Caco-2 (cell line): ENCODE measurements around the gene EIF4E3. TPM values are rescaled to one million over a fixed set of nuclear protein-coding genes. Genes with fewer than 3 reads are reported as not detected.

Experiments used
- BruUV-seq: library from RNA; stranded (reverse); fragments of 400-500 nt; replicated peaks from 2 replicates; lab custom pipeline; 2021; lab: Mats Ljungman, UMichigan
- CTCF ChIA-PET: fragments of 300-600 bp; sonication (Branson Sonifier 250); formaldehyde crosslinking; loops from one replicate; lab custom pipeline; 2022; ENCODE audit warnings: antibody characterized with exemption; lab: Charles Lee
- POLR2A ChIA-PET: fragments of 300-600 bp; sonication (Branson Sonifier 250); formaldehyde crosslinking; loops from one replicate; lab custom pipeline; 2022; ENCODE audit warnings: antibody characterized with exemption; lab: Charles Lee
- DNase-seq, 2 experiments: peaks; one replicate each; pipeline versions ENCODE4 v3.0.0 to v3.0.0-alpha.2; 2020 to 2022
- H3K27me3 ChIP-seq: replicated peaks from 2 replicates; pipeline ENCODE4 v1.6.0; 2011; ENCODE audit warnings: low read length; ENCODE audit not compliant: control insufficient read depth, insufficient read depth
- H3K36me3 ChIP-seq: 2 replicates; pipeline ENCODE4 v1.5.1; 2011; ENCODE audit warnings: low read length; ENCODE audit not compliant: control insufficient read depth, insufficient read depth
- H3K4me1 ChIP-seq: fragments of 250-450 bp; sonication (Bioruptor Pico); 2 replicates; pipeline ENCODE4 v1.5.1; 2020; ENCODE audit warnings: mild to moderate bottlenecking
- H3K4me3 ChIP-seq: 2 replicates; pipeline ENCODE4 v1.5.1; 2011; ENCODE audit warnings: low read depth, mild to moderate bottlenecking, control low read depth, low read length
- H3K9me3 ChIP-seq: fragments of 250-450 bp; sonication (Bioruptor Pico); 2 replicates; pipeline ENCODE4 v1.5.1; 2020; ENCODE audit warnings: mild to moderate bottlenecking, moderate library complexity
- H3K27ac Mint-ChIP-seq: one replicate; pipeline ENCODE4 v1.8.0; 2022; ENCODE audit warnings: mixed read lengths; ENCODE audit not compliant: unreplicated experiment
- H3K27me3 Mint-ChIP-seq: one replicate; pipeline ENCODE4 v1.8.0; 2022; ENCODE audit warnings: mixed read lengths; ENCODE audit not compliant: insufficient read depth, unreplicated experiment
- H3K36me3 Mint-ChIP-seq: one replicate; pipeline ENCODE4 v1.8.0; 2022; ENCODE audit warnings: mild to moderate bottlenecking, mixed read lengths; ENCODE audit not compliant: insufficient read depth, unreplicated experiment
- H3K4me1 Mint-ChIP-seq: one replicate; pipeline ENCODE4 v1.8.0; 2022; ENCODE audit warnings: low read depth, mixed read lengths; ENCODE audit not compliant: unreplicated experiment
- H3K4me3 Mint-ChIP-seq: one replicate; pipeline ENCODE4 v1.8.0; 2022; ENCODE audit warnings: mild to moderate bottlenecking, moderate library complexity, mixed read lengths; ENCODE audit not compliant: unreplicated experiment
- H3K9me3 Mint-ChIP-seq: one replicate; pipeline ENCODE4 v1.8.0; 2022; ENCODE audit warnings: mixed read lengths; ENCODE audit not compliant: unreplicated experiment
- intact Hi-C: fragments of 100-400 bp; cut with micrococcal nuclease; formaldehyde crosslinking; loops from one replicate; pipeline ENCODE4 v1.10.0; 2022; ENCODE audit not compliant: unreplicated experiment
- total RNA-seq: library from RNA; stranded (reverse); gene quantifications from 2 replicates; pipeline ENCODE4 v1.2.3, GENCODE V29; 2022
- TF ChIP-seq, protein P1 (sequence below), 2 experiments: fragments of 200-600 bp in 1 of 2; IDR thresholded peaks; 1 replicate in 1 of 2; 2 replicates in 1 of 2; pipeline versions ENCODE4 v1.5.1 to v1.8.0; 2011 to 2022; ENCODE audit warnings: antibody characterized with exemption in 1 of 2, control low read depth in 1 of 2, inconsistent platforms in 1 of 2, low read depth in 1 of 2, low read length in 1 of 2, mild to moderate bottlenecking in 1 of 2, moderate library complexity in 1 of 2; ENCODE audit not compliant: insufficient read depth in 1 of 2, severe bottlenecking in 1 of 2, unreplicated experiment in 1 of 2

Gene EIF4E3
- total RNA-seq, 1 experiment from 2014 or later = 1.7 TPM

DNA sequence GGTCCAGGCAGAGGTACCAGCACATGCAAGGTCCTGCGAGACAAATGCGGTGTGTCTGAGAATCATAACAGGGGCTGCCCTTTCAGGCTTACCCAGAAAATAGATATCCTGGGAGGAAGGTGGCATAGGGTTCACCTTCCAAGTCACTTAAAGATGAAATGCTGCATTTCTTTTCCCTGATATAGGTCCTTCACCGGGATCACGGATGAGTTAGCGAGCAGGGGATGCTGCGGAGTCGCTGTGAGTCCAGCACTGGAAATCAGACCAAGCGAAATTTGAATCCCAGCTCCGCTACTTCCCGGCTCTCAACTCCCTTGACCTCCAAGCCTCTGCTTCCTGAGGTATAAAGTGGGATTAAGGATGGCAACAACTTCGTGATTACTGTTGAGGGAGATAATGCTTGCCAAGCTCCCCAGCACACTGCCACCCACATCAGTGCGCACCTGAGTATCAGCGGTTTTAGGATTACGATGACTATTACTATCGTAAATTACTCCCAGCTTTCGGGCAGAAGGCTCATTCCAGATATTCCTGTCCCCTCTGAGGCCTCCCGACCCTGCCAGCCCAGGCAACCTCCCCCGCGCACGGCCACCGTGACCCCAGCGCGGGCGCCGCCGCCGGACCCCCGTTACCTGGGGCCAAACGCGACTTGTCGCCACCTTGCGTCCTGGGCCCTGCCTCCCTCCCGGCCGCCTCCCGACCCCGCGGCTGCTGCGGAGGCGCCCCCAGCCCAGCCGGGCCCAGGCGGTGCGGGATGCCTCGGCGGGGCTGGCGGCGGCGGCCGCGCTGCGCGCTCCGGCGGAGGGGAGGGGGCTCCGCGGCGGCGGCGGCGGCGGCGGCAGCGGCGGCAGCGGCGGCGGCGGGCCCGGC, 27.9 kb upstream of the EIF4E3 start:
- no peaks in the 10 kb centered on the region for H3K4me1 Mint-ChIP-seq
- CTCF ChIA-PET = no interaction called here
- Histone ChIP-seq H3K4me3 (peak overlapping the region; percentile 54), H3K4me1 (no peaks in the 10 kb centered on the region), H3K27me3 (peaks cover 2% of the 10 kb centered on the region; the same call in 1 of the 2 replicates), H3K36me3 (no peaks in the 10 kb centered on the region), H3K9me3 (no peaks in the 10 kb centered on the region)
- no peaks in the 10 kb centered on the region for H3K36me3 Mint-ChIP-seq
- H3K4me3 Mint-ChIP-seq = peak overlapping the region; percentile 45
- no peak overlapping the region for H3K27ac Mint-ChIP-seq
- no peak for DNase-seq
- BruUV-seq = no TSS peak
- POLR2A ChIA-PET = no interaction called here
- H3K27me3 Mint-ChIP-seq = peaks cover 44% of the 10 kb centered on the region
- TF ChIP-seq, protein P1, sequence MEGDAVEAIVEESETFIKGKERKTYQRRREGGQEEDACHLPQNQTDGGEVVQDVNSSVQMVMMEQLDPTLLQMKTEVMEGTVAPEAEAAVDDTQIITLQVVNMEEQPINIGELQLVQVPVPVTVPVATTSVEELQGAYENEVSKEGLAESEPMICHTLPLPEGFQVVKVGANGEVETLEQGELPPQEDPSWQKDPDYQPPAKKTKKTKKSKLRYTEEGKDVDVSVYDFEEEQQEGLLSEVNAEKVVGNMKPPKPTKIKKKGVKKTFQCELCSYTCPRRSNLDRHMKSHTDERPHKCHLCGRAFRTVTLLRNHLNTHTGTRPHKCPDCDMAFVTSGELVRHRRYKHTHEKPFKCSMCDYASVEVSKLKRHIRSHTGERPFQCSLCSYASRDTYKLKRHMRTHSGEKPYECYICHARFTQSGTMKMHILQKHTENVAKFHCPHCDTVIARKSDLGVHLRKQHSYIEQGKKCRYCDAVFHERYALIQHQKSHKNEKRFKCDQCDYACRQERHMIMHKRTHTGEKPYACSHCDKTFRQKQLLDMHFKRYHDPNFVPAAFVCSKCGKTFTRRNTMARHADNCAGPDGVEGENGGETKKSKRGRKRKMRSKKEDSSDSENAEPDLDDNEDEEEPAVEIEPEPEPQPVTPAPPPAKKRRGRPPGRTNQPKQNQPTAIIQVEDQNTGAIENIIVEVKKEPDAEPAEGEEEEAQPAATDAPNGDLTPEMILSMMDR (IDR thresholded peaks at IDR 0.05; ENCODE audit: insufficient read depth in 1 of 2, low read depth in 1 of 2, low read length in 1 of 2, severe bottlenecking in 1 of 2, unreplicated experiment in 1 of 2) = no peak
- intact Hi-C loops = no loop called here
- H3K9me3 Mint-ChIP-seq = no peaks in the 10 kb centered on the region

DNA sequence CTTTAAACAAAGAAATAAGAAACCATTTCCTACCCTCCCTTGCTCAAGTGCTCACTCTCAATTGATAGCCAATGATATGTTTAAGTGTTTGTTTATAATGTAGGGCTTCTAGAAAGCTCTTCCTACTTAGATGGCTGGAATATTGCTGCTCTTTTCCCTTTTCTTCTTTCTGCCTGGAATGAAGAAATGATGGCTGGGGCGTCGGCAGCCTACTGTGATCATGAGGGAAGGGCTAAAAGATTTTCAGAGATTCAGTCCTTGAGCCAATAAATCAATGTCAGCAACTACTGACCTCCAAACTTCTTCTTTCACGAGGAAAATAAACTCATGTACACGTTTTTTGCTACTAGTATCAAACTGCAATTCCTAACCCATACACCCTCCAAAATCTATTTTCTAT, 26.4 kb upstream of the EIF4E3 start:
- Mint-ChIP-seq H3K36me3 (no peaks in the 10 kb centered on the region), H3K4me1 (no peaks in the 10 kb centered on the region), H3K4me3 (no peak overlapping the region), H3K27me3 (peaks cover 36% of the 10 kb centered on the region), H3K9me3 (no peaks in the 10 kb centered on the region), H3K27ac (no peak overlapping the region)
- BruUV-seq = no TSS peak
- intact Hi-C loops = no loop called here
- CTCF ChIA-PET = no interaction called here
- TF ChIP-seq, protein P1 (IDR thresholded peaks at IDR 0.05; ENCODE audit: insufficient read depth in 1 of 2, low read depth in 1 of 2, low read length in 1 of 2, severe bottlenecking in 1 of 2, unreplicated experiment in 1 of 2) = no peak
- H3K4me1 ChIP-seq = no peaks in the 10 kb centered on the region
- DNase-seq = no peak
- H3K4me3 ChIP-seq = no peak overlapping the region
- no peaks in the 10 kb centered on the region; the same call in 1 of the 2 replicates for H3K27me3 ChIP-seq
- POLR2A ChIA-PET = no interaction called here
- H3K36me3 ChIP-seq = no peaks in the 10 kb centered on the region
- no peaks in the 10 kb centered on the region for H3K9me3 ChIP-seq

DNA sequence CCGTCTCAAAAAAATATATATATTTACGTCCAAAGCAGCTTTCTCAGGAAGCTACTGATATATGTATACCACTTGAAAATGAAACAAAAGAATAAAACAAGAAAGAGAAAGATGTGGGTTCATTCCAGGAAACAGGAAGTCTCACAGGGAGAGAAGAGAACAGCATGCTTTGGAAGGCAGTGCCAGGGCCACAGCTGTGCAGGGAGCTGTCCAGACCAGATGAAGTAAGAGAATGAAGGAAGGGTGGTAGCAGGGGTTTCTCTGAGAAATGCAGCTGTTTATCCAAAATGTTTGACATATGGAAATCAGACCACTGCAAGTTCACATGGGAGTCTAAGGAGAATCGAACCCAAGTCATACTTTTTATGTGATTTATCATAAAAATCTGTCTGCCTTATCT, 19.5 kb upstream of the EIF4E3 start:
- BruUV-seq = no TSS peak
- H3K9me3 Mint-ChIP-seq = peaks cover 38% of the 10 kb centered on the region
- Histone ChIP-seq H3K9me3 (peaks cover 30% of the 10 kb centered on the region), H3K36me3 (no peaks in the 10 kb centered on the region), H3K4me3 (no peak overlapping the region), H3K27me3 (no peaks in the 10 kb centered on the region), H3K4me1 (no peaks in the 10 kb centered on the region)
- DNase-seq = no peak
- no peaks in the 10 kb centered on the region for H3K4me1 Mint-ChIP-seq
- H3K27ac Mint-ChIP-seq = no peak overlapping the region
- TF ChIP-seq, protein P1 (IDR thresholded peaks at IDR 0.05; ENCODE audit: insufficient read depth in 1 of 2, low read depth in 1 of 2, low read length in 1 of 2, severe bottlenecking in 1 of 2, unreplicated experiment in 1 of 2) = no peak
- ChIA-PET CTCF (no interaction called here), POLR2A (no interaction called here)
- H3K4me3 Mint-ChIP-seq = no peak overlapping the region
- no peaks in the 10 kb centered on the region for H3K36me3 Mint-ChIP-seq
- peaks cover 9% of the 10 kb centered on the region for H3K27me3 Mint-ChIP-seq
- intact Hi-C loops = no loop called here
